SIG-M5 treated with dmso at 0.1 percent for 504 hours (cell line): ENCODE measurements around the gene SUFU.
"Not testable (repeated sequence)": the region's sequence is repeated elsewhere in the genome, so short reads cannot be mapped to it uniquely, and the experiment has no call there.

Experiments used
- DNase-seq: peaks from one replicate; lab custom pipeline; 2025; ENCODE audit not compliant: unreplicated experiment; lab: John Stamatoyannopoulos, UW

SUFU gene

GRCh38 chr10:102503264-102504178 lies at the start of gene SUFU:
SUFU (plus strand) TSS chr10:102503972; CDS start chr10:102504153, 181 bp downstream.
- DNase-seq: peak; percentile 95

GRCh38 chr10:102454662-102455487 lies 48.9 kb upstream of the SUFU start:
- not testable (repeated sequence) for DNase-seq

DNA sequence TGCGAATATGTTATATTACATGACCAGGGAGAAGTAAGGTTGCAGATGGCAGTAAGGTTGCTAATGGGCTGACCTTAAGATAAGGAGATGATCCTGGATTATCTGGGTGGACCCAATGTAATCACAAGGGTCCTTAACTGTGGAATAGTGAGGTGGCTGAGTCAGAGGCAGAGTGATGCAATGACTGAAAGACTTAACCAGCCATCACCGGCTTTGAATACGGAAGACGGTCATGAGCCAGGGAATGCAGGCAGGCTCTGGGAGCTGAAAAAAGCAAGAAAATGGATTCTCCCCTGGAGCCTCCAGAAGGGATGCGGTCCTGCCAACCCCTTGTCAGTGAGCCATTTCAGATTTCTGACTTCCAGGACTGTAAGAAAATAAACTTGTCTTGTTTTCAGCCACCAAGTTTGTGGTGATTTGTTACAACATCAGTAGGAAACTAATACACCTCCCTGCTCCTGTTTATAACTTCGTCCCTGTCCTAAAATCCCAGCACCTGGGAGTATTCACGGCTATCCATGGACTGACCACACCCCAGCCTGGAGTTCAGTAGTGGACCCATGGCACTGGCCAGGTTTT lies 47.8 kb upstream of the SUFU start:
- peak; percentile 48 for DNase-seq

DNA sequence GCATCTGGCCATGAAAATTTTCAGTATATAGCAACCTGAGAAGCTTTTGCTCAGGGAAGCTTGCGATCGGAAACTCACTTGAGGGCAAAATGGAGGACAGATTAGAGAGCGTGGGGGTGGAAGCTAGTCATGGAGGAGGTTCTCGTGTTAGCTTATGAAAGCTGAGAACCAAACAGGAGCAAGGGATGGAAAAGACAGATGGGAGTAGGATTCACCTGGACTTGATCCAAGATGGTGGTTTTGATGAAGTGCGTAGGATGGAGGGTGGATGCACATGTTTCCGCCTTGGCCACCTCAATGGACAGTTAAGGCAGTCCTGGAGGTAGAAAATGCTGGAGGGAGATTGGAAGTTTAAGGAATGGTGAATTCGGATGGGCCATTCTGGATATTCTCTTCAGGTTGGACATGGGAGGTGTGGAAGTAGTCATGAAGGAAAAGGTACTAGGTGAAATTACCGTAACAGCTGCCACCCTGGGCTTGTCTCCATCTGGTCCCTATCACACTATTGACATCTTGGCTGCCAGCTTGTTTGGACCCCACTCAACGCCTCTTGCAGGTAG lies 46.1 kb upstream of the SUFU start:
- DNase-seq: no peak

- DNase-seq: no peak
Observed at GRCh38 chr10:102458656-102459055, 45.1 kb upstream of the SUFU start.

DNA sequence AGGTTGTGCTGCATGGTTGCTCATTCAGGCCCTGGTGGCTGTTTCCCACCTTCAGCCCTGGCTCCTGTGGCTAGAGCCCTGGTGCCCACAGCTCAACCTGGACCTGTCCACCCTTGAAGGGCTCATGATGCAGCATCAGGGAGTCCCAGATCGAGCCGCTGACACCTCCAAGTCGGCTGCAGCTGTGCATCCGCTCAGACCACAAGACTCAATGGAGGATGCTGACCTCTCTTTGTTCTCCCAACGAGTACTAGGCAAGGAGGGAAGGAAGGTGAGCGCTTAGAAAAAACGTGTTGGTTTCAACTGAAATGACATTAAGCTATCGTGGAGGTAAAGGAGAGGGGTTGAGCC lies 43.0 kb upstream of the SUFU start:
- no peak for DNase-seq

DNA sequence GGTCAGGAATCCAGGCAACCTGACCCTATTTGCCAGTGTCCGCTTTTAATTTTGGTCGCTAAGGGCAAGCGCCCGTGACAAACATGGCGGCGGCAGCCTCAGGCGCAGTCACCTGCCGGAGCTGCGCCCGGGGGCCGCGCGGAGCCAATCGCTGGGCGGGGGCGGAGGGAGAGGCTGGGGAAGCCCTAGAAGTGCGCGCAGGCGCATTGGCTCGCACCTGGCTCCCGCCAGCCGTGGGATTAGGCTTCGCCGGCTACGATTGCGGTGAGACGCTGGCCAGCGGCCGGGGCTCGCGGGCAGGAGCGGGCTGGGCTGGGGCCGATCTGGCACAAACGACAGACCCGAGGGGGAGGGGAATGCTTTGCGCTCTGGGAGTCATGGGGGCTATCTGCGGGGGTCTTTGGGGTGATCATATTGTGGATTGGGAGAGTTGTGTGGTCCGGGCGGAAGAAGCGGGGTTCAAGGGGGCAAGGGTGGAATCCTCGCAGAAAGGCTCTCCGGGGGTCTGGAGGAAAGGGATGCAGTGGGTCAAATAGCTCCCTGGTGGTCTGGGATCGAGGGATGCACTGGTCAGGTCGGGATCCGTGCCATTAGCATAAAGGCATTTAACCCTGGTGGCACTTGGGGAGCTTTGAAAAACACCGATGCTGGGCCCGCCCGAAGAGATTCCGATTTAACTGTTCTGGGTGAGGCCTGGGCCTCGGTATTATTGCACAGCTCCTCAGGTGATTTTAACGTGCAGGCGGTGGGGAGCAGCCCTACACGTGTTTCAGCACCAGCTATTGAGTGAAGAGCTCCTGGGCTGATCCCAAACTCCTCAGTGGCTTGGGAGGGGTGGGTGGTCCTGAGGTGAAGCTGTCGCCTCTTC lies 42.4 kb upstream of the SUFU start:
- peak; percentile 80 for DNase-seq

- DNase-seq: no peak
Observed at GRCh38 chr10:102462512-102463054, 41.2 kb upstream of the SUFU start.

DNA sequence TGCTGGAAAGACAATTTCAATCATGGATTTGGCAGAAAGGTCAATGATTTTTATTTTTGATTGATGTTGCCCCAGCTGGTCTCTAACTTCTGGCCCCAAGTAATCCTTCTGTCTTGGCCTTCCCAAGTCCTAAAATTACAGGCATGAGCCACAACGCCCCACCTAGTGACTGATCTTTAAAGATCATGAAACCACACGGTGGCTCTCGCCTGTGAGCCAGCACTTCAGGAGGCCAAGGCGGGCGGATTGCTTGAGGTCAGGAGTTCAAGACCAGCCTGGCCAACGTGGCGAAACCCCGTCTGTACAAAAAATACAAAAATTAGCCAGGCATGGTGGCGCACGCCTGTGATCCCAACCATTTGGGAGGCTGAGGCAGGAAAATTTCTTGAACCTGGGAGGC lies 39.8 kb upstream of the SUFU start:
- DNase-seq: no peak

DNA sequence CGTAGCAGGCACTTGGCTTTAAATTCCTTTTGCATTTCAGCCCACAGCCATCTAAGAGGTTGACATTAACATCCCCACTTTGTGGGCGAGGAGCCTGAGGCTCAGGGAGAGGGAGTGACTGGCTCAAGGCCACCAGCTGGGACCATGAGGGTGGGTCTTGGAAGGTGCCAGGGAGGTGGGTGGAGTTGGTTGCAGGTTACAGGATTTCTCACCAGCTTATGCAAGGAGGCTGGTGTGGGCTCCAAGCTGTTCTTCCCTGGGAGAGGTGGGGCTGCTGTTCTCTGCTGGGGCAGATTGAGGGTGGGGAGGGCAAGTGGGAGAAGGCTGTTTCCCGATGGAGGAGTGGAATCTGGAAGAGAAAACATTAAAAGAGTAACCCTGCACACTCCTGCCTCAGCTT lies 38.3 kb upstream of the SUFU start:
- DNase-seq: no peak

GRCh38 chr10:102467318-102467717 lies 36.5 kb upstream of the SUFU start:
- DNase-seq: no peak

DNA sequence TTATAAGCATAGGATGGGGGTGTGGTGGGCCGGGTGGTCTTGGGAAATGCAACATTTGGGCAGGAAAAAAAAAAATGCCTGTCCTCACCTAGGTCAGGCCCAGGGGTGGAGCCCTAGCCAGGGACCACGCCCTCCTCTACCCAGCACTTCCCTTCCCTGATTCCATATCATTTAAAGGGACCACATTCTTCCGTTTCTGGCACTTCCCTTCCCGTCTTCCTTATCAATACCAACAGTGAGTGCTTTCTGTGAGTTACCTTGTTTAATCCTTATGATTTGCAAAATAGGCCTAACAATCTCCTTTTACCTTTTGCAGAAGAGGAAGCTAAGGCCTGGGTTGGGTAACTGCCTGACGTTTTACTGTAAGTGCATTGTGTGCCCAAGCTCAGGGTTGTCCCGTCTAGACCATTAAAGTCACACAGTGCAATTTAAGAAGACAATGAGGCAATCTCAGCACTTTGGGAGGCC lies 35.8 kb upstream of the SUFU start:
- peak; percentile 85 for DNase-seq

GRCh38 chr10:102468683-102469082 lies 35.1 kb upstream of the SUFU start:
- DNase-seq: no peak

DNA sequence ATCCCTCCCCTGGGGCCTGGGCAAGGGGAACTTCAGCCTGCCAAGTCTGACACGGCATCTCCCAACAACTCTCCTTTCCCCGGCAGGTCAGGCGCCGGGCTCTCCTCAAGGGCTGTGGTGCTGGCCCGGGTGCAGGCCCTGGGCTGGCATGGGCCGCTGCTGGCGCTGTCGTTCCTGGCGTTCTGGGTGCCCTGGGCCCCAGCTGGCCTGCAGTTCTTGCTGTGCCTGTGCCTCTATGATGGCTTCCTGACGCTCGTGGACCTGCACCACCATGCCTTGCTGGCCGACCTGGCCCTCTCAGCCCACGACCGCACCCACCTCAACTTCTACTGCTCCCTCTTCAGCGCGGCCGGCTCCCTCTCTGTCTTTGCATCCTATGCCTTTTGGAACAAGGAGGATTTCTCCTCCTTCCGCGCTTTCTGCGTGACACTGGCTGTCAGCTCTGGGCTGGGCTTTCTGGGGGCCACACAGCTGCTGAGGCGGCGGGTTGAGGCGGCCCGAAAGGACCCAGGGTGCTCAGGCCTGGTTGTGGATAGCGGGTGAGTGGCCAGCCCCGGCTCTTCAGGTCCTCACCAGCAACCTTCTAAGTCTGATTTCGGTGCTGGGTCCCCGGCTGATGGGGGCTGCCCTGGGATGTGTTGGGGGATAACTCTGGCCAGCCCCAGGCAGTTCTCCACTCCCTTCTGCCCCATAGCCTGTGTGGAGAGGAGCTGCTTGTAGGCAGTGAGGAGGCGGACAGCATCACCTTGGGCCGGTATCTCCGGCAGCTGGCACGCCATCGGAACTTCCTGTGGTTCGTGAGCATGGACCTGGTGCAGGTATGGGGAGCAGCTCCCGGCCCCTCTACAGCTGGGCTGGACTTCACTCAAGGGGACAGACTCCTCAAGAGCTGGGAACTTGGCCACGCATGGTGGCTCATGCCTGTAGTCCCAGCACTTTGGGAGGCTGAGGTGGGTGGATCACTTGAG lies 32.9 kb upstream of the SUFU start:
- no peak for DNase-seq

DNA sequence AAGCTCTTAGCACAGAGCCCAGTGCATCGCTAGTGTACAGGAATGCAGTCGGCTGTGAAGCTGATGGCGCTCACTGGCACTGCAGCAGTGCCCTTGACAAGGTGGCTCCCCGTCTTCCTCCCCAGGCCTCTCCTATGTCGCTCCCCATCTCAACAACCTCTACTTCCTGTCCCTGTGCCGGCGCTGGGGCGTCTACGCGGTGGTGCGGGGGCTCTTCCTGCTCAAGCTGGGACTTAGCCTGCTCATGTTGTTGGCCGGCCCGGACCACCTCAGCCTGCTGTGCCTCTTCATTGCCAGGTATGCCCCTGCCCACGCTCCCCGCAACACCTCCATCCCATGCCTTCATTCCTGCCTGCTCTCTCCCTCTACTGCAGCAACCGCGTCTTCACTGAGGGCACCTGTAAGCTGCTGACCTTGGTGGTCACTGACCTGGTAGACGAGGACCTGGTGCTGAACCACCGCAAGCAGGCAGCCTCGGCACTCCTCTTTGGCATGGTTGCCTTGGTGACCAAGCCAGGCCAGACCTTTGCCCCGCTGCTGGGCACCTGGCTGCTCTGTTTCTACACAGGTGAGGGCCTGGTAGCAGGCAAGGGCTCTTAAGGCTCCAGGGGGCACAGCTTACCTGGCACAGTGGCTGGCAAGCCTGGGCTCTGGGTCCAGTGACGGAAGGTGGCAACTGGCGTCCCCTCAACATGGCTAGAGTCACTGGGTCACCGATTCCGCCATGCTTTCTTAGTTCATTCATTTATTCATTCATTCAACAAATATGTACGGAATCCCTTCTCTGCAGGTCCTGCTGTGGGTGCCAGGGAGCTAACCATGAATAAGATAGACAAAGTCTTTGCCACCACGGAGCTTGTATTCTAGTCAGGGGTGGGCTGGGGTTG lies 30.1 kb upstream of the SUFU start:
- no peak for DNase-seq

- DNase-seq: no peak
Observed at GRCh38 chr10:102475451-102476040, 28.2 kb upstream of the SUFU start.

- no peak for DNase-seq
Observed at GRCh38 chr10:102476466-102477141, 27.2 kb upstream of the SUFU start.
